Testis (tissue), 3 donors: ENCODE results near the gene TTLL11. TPM values are rescaled to one million over a fixed set of nuclear protein-coding genes. Genes with fewer than 3 reads are reported as not detected.

ENCODE experiments used
- DNase-seq: peaks from one replicate; pipeline ENCODE4 v3.0.0-alpha.2; 2019
- H3K27ac ChIP-seq, 2 donors: fragments of 200-600 bp; sonication (generic); one replicate each; pipeline ENCODE4 v1.5.1; 2019
- H3K27me3 ChIP-seq: fragments of 200-600 bp; sonication (generic); one replicate; pipeline ENCODE4 v1.5.1; 2019
- H3K36me3 ChIP-seq: fragments of 200-600 bp; sonication (generic); one replicate; pipeline ENCODE4 v1.5.1; 2017; ENCODE audit warnings: low read depth; ENCODE audit errors: missing control alignments
- H3K4me1 ChIP-seq: fragments of 200-600 bp; sonication (generic); one replicate; pipeline ENCODE4 v1.5.1; 2019
- H3K4me3 ChIP-seq, 2 donors: fragments of 200-600 bp; sonication (generic); one replicate each; pipeline ENCODE4 v1.5.1; 2017 to 2019
- H3K9me3 ChIP-seq: fragments of 200-600 bp; sonication (generic); one replicate; pipeline ENCODE4 v1.5.1; 2017
- POLR2A ChIP-seq: fragments of 450-650 bp; IDR thresholded peaks from one replicate; pipeline ENCODE4 v1.6.1; 2017; ENCODE audit warnings: antibody characterized with exemption, mild to moderate bottlenecking, moderate library complexity
- WGBS, 2 donors: methylation state at CpG; one replicate each; pipeline ENCODE4 v1.1.5; 2018; 5-methylcytosine and 5-hydroxymethylcytosine counted together
- intact Hi-C: fragments of 100-400 bp; cut with DNase I; formaldehyde crosslinking; loops from one replicate; pipeline ENCODE4 v1.15.1; 2023; ENCODE audit warnings: low total_unique reads
- polyA plus RNA-seq: library from polyadenylated mRNA; stranded (reverse); fragments of 350-450 nt; fragmentation: Illumina TruSeq; extraction: RNeasy Lipid Tissue Mini Kit (QIAGEN cat#74804); gene quantifications from one replicate; pipeline ENCODE4 v1.2.3, GENCODE V29; 2014; ENCODE audit warnings: low read depth, low replicate concordance; ENCODE audit not compliant: insufficient read depth
- total RNA-seq, 2 donors: library from RNA; depleted of rRNA; stranded (reverse); fragments of >200 nt; gene quantifications; one replicate each; pipeline ENCODE4 v1.2.3, GENCODE V29; 2016
- TF ChIP-seq, protein P1 (sequence below), 3 experiments: fragments of 450-650 bp in 2 of 3; fragments of 200-600 bp in 1 of 3; sonication (generic) in 1 of 3; IDR thresholded peaks; one replicate each; pipeline ENCODE4 v1.5.1; 2016 to 2019; ENCODE audit warnings: antibody characterized with exemption in 3 of 3, mild to moderate bottlenecking in 2 of 3, moderate library complexity in 1 of 3

TTLL11 gene
- total and polyA plus RNA-seq, 3 donors from 2014 or later: 17.8 to 36.5 (median 19.8) TPM

DNA sequence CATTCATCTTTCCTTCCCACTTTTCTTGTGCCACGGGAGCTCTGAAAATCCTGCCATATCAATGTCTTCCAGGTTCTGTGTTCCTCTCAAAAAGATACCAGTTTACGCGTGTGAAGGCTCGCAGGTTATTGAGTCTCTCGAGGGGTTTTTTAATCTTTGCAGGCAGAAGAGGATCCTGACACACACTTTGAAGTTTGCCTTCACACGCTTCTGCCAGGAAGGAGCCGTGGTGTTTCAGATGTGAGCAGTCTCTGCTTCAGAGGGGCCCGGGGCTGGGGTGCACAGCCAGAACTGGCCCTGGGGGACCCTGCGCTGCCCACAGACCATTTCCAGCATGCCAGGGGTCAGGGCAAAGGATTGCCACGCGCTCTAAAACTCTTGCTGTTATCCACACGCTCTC, 167.2 kb downstream of the TTLL11 start:
- H3K36me3 ChIP-seq: no peaks in the 10 kb centered on the region
- H3K27me3 ChIP-seq: no peaks in the 10 kb centered on the region
- H3K9me3 ChIP-seq: no peaks in the 10 kb centered on the region
- H3K4me3 ChIP-seq: no peak overlapping the region
- TF ChIP-seq POLR2A: no peak
- TF ChIP-seq, protein P1, sequence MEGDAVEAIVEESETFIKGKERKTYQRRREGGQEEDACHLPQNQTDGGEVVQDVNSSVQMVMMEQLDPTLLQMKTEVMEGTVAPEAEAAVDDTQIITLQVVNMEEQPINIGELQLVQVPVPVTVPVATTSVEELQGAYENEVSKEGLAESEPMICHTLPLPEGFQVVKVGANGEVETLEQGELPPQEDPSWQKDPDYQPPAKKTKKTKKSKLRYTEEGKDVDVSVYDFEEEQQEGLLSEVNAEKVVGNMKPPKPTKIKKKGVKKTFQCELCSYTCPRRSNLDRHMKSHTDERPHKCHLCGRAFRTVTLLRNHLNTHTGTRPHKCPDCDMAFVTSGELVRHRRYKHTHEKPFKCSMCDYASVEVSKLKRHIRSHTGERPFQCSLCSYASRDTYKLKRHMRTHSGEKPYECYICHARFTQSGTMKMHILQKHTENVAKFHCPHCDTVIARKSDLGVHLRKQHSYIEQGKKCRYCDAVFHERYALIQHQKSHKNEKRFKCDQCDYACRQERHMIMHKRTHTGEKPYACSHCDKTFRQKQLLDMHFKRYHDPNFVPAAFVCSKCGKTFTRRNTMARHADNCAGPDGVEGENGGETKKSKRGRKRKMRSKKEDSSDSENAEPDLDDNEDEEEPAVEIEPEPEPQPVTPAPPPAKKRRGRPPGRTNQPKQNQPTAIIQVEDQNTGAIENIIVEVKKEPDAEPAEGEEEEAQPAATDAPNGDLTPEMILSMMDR (IDR thresholded peaks at IDR 0.05): no peak
- no peaks in the 10 kb centered on the region for H3K4me1 ChIP-seq
- DNase-seq: no peak
- H3K27ac ChIP-seq: no peak overlapping the region
- WGBS, 2 donors: 92 to 93% methylated on average over 12 of the region's 12 CpGs
- intact Hi-C loops: no loop called here

DNA sequence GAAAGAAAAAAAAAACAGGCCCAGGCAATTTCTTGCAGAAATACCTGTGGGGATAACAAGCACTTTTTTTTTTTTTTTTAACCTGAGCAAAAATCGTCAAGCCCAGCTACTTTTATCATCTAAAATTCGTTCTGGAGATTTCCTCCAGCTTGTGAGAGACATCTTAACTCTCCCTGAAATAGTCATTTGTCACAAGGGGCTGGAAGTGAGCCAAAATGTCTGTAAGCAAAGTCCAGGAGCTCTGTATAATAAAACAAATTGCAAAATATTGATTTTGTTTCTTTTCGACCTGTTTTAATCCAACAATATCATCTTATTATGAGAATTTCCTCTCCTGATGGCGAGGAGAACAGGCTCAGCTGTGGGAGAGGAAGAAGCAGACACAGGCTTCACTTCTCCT, 168.4 kb downstream of the TTLL11 start:
- Histone ChIP-seq H3K27me3 (no peaks in the 10 kb centered on the region), H3K4me1 (no peaks in the 10 kb centered on the region), H3K4me3 (no peak overlapping the region), H3K9me3 (no peaks in the 10 kb centered on the region), H3K27ac (no peak overlapping the region), H3K36me3 (no peaks in the 10 kb centered on the region)
- intact Hi-C loops: no loop called here
- 64 to 79% methylated on average over 4 of the region's 4 CpGs for WGBS, 2 donors
- no peak for DNase-seq
- TF ChIP-seq, protein P1 (IDR thresholded peaks at IDR 0.05): no peak
- TF ChIP-seq POLR2A: no peak

DNA sequence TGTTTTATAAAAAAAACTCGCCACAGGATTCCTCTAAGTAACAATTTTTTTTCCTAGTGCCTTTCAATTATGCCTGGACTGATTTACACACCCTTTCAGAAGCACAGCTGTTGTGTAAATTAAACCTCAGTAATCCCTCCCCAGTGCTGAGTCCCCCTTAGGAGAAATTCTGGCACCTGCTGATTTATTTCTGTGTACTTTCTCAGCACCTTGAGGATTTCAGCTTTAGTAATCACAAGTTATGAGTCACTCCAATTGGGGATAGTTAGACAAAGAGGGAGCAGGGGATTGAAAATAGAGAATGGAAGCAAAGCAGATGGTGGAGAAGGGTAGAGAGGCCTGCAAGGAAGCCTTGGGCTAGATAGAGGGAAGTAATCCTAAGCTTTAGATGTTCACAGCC, 171.7 kb downstream of the TTLL11 start:
- Histone ChIP-seq H3K36me3 (no peaks in the 10 kb centered on the region), H3K27ac (no peak overlapping the region), H3K4me1 (no peaks in the 10 kb centered on the region), H3K9me3 (no peaks in the 10 kb centered on the region), H3K4me3 (no peak overlapping the region), H3K27me3 (no peaks in the 10 kb centered on the region)
- no peak for TF ChIP-seq POLR2A
- TF ChIP-seq, protein P1 (IDR thresholded peaks at IDR 0.05): no peak
- whole genome bisulfite sequencing, 2 donors: 54 to 83% methylated on average over 1 of the region's 1 CpG
- intact Hi-C loops: no loop called here
- no peak for DNase-seq

DNA sequence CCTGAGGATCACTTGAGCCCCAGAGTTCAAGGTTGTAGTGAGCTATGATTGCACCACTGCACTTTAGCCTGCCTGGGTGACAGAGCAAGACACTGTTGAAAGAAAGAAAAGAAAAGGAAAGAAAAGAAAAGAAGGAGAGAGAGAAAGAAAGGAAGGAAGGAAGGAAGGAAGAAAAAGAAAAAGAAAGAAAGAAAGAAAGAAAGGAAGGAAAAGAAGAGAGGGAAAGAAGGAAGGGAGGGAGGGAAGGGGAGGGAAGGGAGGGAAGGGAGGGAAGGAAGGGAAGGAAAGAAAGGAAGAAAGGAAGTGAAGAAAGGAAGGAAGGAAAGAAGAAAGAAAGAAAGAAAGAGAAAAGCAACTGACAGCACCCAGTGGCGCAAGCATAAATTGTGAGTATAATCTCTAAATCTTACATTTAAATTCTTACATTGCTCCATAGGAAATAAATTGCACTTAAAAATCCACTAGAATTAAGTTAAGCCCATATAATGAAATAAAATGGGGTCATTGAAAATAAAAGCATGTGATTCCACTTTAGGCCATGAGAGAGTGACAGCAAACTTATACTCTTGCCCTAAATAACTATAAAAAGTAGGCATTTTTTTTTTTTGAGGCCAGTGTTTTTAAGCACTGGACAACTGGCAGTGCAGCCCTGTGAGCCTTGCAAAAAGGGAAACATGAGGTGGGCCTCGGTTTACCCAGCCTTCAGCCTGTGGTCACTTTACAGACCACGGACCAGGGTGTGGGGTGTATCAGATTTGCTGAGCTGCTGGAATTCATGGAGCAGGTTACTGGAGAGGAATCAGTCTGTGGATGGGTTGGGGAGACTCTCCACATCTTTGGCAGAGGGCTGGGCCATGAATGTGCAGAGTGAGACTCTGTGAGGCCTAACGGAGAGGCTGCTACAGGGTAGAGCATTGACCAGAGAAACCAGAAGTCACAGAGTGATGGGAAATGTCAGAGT, 175.5 kb downstream of the TTLL11 start:
- WGBS, 2 donors: 91 to 94% methylated on average over 4 of the region's 4 CpGs
- no peak for DNase-seq
- TF ChIP-seq POLR2A: no peak
- TF ChIP-seq, protein P1 (IDR thresholded peaks at IDR 0.05): no peak
- Histone ChIP-seq H3K36me3 (no peaks in the 10 kb centered on the region), H3K4me1 (no peaks in the 10 kb centered on the region), H3K27ac (no peak overlapping the region), H3K27me3 (no peaks in the 10 kb centered on the region), H3K4me3 (no peak overlapping the region), H3K9me3 (no peaks in the 10 kb centered on the region)
- intact Hi-C loops: no loop called here

DNA sequence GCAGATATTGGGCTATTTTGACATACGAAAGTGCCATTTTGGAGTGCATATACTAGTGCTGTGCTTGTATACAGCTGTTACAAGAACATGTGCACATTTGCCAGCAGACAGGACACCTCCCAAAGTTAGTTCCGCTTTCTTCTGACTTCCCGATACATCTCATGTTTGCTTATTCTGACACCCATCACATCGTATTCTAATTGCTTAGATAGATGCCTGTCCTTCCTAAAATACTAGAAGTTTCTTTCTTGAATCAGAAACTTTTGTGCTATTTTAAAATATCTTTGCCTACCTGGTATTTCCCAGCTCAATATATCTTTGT, 177.8 kb downstream of the TTLL11 start:
- WGBS, 2 donors: 90 to 96% methylated on average over 4 of the region's 4 CpGs
- H3K4me3 ChIP-seq: no peak overlapping the region
- no peak overlapping the region for H3K27ac ChIP-seq
- H3K36me3 ChIP-seq: no peaks in the 10 kb centered on the region
- DNase-seq: no peak
- H3K27me3 ChIP-seq: no peaks in the 10 kb centered on the region
- no peaks in the 10 kb centered on the region for H3K4me1 ChIP-seq
- TF ChIP-seq, protein P1 (IDR thresholded peaks at IDR 0.05): no peak
- intact Hi-C loops: no loop called here
- no peaks in the 10 kb centered on the region for H3K9me3 ChIP-seq
